SIG-M5 (cell line): ENCODE data around the gene DOCK4.

ENCODE experiments used
- DNase-seq: peaks from one replicate; lab custom pipeline; 2025; lab: John Stamatoyannopoulos, UW

The DOCK4 gene

GRCh38 chr7:111802194-111802772 is 403.9 kb downstream of the DOCK4 start:
- DNase-seq = no peak

GRCh38 chr7:111801277-111801676 is 404.9 kb downstream of the DOCK4 start:
- DNase-seq = no peak

GRCh38 chr7:111796671-111797070 is 409.5 kb downstream of the DOCK4 start:
- no peak for DNase-seq

DNA sequence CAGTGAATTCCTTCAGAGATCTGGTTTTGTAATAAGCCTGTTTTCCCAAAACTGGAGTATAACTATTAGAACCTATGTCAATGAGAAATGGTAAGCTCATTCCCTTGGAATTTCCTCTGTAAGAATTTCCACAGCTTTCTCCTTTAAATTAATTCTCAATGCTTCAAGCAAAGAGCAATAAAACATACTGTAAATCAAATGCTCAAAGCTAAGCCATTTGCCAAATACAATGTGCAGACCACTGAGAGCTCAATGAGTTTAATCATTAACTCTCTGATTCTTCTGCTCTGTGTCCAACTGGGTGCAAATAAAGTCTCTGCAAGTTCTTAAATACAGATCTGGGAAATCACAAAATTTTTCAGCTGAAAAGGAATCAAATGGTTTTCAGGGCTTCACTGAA is 416.3 kb downstream of the DOCK4 start:
- DNase-seq = no peak

- no peak for DNase-seq
Measured at GRCh38 chr7:111789048-111789320, 417.2 kb downstream of the DOCK4 start.

DNA sequence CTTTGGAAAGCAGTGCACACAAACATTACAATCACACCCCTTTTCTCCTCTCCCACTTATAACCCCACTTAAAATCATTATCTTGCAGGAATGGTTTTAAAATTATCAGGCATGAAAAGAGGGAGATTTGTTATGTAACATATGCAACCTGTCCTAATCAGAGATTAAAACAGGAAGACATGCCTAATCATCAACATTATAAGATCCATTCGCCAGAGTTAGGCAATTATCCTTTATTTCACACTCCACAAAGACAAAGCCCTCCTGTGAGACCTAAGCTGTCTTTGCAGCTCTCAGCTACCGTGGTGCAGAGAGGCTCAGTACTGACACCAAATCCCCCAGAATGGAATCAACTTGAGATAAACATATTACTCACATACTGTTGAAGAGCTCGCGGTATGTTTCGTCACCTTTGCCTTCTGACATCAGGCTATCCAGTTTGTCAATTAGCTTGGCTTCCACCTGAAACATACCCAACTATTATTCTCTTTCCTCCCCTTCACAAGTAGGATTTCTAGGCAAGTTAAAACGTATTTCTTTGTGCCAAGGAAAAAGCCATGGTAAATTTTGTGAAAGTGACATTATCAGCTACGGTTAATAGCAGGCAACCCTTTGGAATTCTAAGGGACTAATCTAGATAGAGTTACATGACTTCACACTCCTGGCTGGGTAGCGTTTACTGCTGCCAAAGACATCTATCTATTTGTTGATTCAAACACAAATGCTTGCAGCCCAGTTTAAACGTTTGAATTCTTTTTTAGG is 417.7 kb downstream of the DOCK4 start:
- no peak for DNase-seq

GRCh38 chr7:111787741-111788140 is 418.5 kb downstream of the DOCK4 start:
- no peak for DNase-seq

- no peak for DNase-seq
Measured at GRCh38 chr7:111787099-111787498, 419.1 kb downstream of the DOCK4 start.

GRCh38 chr7:111785076-111785475 is 421.1 kb downstream of the DOCK4 start:
- DNase-seq = no peak

DNA sequence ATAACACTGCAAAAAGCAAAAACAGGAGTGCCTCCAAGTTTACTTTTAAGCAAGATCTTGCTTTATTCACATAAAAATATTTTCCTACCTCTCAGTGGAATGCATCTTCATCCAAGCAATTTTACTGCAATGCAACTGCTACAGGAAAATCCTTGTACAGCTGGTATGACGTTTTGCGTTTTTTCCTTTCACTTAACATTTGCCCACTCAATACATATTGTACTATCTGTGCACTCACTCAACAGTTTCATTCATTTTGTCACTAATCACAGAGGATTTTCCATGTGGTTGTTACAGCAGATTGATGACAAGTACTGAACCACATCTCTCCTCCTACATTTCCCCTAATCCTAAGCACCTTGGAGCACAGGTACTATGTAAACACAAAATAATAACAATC is 421.9 kb downstream of the DOCK4 start:
- DNase-seq = no peak

DNA sequence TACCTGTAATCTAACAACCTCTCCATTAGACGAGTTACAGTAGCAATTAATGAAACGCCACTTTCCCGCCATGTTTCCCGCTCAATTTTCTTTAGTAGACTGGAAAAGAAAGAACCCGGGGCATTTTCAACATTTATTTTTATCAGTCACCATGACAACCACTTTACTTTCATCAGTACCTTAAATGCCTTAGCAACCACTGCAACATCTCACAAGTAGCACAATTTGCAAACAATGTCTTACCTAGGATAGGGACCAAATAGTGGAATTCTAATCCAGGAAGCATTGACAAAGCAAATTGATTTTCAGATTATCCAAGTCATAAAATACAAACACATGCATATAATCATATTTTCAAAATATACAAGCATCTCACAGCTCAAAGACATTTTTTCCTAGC is 422.3 kb downstream of the DOCK4 start:
- no peak for DNase-seq

DNA sequence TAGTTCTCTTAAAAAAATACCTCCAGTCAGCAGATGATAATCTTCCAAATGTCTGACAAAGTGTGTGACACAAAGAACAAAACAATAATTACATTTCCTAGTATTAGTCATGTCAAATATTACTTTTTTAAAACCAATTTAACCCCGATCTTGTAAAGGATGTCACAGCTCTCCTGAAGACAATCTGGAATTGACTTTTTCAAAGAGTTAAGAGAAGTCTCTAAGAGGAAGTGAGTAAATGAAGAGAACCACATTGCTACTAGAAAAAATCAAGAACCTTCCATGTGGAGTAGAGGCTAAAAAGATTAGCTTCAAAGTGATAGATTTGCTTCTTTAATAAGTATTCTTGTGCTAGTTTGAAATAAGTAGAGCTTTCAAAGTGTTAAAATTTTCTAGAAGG is 425.7 kb downstream of the DOCK4 start:
- DNase-seq = no peak

GRCh38 chr7:111775206-111775605 is 431.0 kb downstream of the DOCK4 start:
- DNase-seq = no peak

GRCh38 chr7:111772716-111773115 is 433.5 kb downstream of the DOCK4 start:
- no peak for DNase-seq

DNA sequence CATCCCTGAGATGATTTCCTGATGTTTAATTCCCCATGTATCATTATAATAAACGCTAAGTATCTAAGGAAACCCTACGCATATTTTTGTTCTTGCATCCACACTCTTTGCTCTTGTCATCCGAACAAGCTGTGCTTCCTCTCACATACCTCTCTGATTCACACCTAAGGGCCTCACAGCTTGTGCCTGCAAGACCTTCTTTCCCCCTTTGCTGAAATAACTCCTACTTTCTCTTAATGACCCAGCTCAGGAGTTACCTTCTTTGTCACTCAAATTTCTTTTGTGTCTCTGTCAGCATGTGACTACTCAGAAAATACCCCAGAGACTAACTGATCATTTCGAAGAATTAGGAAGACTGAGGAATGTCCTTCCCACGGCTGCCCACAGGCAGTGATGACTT is 434.6 kb downstream of the DOCK4 start:
- DNase-seq = no peak

GRCh38 chr7:111770116-111770515 is 436.1 kb downstream of the DOCK4 start:
- DNase-seq = no peak

- DNase-seq = no peak
Measured at GRCh38 chr7:111765751-111766643, 440.2 kb downstream of the DOCK4 start.

GRCh38 chr7:111763221-111763801 is 442.9 kb downstream of the DOCK4 start:
- DNase-seq = peak; percentile 7

DNA sequence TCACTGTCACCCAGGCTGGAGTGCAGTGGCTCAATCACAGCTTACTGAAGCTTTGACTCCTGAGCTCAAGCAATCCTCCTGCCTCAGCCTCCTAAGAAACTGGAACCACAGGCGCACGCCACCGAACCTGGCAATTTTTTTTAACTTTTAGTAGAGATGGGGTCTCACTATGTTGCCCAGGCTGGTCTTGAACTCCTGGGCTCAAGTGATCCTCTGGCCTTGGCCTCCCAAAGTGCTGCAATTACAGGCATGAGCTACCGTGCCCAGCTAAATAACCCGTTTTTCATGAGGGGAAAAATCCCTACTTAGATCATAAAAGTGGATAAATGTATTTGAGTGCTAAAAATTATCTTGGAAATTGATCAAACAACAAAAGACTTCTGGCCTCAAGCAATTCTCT is 443.4 kb downstream of the DOCK4 start:
- no peak for DNase-seq

- no peak for DNase-seq
Measured at GRCh38 chr7:111762211-111762610, 444.0 kb downstream of the DOCK4 start.

DNA sequence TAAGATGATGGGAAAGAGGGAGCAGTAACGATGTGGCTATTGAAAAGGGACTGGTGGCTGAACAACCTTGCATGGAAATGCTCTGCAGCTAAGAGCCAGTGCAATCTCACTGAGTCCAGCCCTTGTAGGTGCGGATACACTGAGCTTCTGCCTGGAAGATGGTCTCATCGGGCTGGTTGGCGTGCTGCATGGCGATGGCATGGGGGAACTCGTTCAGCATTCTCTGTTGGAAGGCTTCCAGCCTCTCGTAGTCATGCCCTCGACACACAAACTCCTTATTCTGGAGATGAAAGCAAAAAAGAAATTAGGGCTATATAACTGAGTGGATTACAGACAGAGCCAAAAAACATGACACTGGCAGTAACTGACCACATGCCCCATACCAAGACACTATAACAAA is 446.2 kb downstream of the DOCK4 start:
- DNase-seq = no peak

GRCh38 chr7:111758332-111758731 is 447.9 kb downstream of the DOCK4 start:
- no peak for DNase-seq

- no peak for DNase-seq
Measured at GRCh38 chr7:111756687-111757178, 449.5 kb downstream of the DOCK4 start.
